HG03135 (cell line): ENCODE data around the gene CHMP3.
"Not testable (repeated sequence)": the region's sequence is repeated elsewhere in the genome, so short reads cannot be mapped to it uniquely, and the experiment has no call there.

Experiments
- ATAC-seq: cut with Tn5 transposase; IDR thresholded peaks from one replicate; pipeline ENCODE4 v1.9.1; 2021; ENCODE audit warnings: mild to moderate bottlenecking, moderate library complexity; ENCODE audit not compliant: unreplicated experiment

Gene CHMP3

DNA sequence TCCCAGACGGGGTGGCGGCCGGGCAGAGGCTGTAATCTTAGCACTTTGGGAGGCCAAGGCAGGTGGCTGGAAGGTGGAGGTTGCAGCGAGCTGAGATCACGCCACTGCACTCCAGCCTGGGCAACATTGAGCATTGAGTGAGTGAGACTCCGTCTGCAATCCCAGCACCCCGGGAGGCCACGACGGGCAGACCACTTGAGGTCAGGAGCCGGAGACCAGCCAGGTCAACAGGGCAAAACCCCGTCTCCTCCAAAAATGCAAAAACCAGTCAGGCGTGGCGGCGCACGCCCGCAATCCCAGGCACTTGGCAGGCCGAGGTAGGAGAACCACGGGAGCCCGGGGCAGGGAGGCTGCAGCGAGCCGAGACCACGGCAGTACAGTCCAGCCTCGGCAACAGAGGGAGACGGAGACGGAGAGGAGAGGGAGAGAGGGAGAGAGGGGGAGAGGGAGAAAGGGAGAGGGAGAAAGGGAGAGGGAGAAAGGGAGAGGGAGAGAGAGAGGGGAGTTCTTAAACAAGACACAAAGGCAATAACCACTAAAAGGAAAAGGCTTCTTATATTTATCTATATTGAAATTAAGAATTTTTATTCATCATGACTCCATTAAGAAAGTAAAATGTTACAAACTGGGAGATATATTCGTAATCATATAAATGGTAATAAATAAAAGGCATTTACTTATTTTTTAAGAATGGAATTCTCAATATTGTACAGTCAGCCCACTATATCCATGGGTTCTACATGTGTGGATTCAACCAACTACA, 13.1 kb downstream of the CHMP3 start:
- ATAC-seq: not testable (repeated sequence)

DNA sequence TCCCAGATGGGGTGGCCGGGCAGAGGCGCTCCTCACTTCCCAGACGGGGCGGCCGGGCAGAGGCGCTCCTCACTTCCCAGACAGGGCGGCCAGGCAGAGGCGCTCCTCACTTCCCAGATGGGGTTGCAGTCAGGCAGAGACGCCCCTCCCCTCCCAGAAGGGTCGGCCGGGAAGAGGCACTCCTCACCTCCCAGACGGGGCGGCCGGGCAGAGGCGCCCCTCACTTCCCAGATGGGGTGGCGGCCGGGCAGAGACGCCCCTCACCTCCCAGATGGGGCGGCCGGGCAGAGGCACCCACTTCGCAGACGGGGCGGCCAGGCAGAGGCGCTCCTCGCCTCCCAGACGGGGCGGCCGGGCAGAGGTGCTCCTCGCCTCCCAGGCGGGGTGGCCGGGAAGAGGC, 13.8 kb downstream of the CHMP3 start:
- ATAC-seq: not testable (repeated sequence)

DNA sequence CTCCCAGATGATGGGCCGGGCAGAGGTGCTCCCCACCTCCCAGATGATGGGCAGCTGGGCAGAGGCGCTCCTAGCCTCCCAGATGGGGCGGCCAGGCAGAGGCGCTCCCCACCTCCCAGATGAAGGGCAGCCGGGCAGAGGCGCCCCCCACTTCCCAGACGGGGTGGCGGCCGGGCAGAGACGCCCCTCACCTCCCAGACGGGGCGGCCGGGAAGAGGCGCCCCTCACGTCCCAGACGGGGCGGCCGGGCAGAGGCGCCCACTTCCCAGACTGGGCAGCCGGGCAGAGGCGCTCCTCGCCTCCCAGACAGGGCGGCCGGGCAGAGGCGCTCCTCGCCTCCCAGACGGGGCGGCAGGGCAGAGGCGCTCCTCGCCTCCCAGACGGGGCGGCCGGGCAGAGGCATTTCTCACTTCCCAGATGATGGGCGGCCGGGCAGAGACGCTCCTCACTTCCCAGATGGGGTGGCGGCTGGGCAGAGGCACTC, 14.3 kb downstream of the CHMP3 start:
- not testable (repeated sequence) for ATAC-seq

DNA sequence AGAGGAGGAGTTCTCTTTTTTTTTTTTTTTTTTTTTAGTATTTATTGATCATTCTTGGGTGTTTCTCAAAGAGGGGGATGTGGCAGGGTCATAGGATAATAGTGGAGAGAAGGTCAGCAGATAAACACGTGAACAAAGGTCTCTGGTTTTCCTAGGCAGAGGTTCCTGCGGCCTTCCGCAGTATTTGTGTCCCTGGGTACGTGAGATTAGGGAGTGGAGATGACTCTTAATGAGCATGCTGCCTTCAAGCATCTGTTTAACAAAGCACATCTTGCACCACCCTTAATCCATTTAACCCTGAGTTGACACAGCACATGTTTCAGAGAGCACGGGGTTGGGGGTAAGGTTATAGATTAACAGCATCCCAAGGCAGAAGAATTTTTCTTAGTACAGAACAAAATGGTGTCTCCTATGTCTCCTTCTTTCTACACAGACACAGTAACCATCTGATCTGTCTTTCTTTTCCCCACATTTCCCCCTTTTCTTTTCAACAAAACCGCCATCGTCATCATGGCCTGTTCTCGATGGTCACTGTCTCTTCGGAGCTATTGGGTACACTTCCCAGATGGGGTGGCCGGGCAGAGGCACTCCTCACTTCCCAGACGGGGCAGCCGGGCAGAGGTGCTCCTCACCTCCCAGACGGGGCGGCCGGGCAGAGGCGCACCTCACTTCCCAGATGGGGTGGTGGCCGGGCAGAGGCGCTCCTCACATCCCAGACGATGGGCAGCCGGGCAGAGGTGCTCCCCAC, 14.9 kb downstream of the CHMP3 start:
- ATAC-seq: not testable (repeated sequence)

DNA sequence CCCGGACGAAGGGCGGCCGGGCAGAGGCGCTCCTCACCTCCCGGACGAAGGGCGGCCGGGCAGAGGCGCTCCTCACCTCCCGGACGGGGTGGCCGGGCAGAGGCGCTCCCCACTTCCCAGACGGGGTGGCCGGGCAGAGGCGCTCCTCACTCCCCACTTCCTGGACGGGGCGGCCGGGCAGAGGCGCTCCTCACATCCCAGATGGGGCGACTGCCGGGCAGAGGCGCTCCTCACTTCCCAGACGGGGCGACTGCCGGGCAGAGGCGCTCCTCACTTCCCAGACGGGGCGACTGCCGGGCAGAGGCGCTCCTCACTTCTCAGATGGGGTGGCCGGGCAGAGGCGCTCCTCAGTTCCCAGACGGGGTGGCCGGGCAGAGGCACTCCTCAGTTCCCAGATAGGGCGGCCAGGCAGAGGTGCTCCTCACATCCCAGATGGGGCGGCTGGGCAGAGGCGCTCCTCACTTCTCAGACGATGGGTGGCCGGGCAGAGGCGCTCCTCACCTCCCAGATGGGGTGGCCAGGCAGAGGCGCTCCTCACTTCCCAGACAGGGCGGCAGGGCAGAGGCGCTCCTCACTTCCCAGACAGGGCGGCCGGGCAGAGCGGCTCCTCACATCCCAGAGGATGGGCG, 17.8 kb downstream of the CHMP3 start:
- not testable (repeated sequence) for ATAC-seq

DNA sequence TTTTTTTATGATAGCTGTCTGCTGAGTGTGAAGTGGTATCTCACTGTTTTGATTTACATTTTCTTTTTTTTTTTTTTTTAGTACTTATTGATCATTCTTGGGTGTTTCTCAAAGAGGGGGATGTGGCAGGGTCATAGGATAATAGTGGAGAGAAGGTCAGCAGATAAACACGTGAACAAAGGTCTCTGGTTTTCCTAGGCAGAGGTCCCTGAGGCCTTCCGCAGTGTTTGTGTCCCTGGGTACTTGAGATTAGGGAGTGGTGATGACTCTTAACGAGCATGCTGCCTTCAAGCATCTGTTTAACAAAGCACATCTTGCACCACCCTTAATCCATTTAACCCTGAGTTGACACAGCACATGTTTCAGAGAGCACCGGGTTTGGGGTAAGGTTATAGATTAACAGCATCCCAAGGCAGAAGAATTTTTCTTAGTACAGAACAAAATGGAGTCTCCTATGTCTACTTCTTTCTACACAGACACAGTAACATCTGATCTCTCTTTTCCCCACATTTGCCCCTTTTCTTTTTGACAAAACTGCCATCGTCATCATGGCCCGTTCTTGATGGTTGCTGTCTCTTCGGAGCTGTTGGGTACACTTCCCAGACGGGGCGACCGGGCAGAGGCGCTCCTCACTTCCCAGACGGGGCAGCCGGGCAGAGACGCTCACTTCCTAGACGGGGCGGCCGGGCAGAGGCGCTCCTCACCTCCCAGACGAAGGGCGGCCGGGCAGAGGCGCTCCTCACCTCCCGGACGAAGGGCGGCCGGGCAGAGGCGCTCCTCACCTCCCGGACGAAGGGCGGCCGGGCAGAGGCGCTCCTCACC, 18.8 kb downstream of the CHMP3 start:
- not testable (repeated sequence) for ATAC-seq

DNA sequence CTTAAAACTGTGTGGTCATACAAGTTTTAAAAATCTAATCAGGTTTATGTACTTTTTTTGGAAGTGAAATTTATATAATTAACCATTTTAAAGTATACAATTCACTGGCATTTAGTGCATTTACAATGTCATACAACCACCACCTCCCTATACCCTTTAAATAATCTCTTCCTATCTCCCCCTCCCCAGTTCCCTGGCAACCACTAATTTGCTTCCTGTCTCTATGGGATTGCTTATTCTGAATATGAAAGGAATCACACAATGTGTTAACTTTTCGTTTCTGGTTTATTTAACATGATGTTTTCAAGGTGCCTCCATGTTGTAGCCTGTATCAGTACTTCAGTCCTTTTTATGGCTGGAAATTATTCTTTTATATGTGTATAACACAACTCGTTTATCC, 19.4 kb downstream of the CHMP3 start:
- no peak for ATAC-seq

DNA sequence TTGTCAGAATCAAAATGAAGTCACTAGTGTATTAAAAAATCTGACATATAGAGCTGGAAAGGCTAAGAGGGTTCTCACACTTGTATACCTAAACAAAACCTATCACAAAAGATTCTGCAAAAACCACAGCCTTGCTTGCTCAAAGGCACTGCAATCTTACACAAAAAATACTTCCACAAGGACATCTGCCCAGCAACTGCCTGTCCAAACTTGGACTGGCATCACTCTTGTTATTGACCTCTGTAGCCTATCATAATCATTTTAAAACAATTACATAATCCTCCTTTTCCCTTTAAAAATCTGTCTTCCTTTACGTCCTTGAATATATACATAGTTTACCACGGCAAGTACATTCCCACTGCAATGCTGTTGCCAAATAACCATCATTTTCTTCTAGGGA, 19.9 kb downstream of the CHMP3 start:
- no peak for ATAC-seq

DNA sequence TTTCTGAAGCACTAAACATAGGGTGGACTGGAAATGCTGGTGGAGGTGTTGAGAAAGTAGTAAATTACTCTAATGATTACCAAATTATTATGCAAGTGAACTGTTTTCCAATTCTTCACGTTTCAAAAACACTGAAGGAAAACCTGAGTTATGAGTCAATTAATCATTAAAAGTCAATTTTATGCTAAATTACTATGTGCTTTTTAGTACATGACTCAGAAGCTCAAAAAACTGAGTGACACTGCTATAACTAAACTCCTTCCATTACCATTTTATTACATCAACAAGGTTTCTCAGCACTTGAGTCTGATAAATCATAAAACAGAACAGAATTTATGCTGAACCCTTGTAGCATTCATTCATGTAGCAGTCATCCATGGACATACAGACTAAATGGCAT, 20.4 kb downstream of the CHMP3 start:
- ATAC-seq: no peak

DNA sequence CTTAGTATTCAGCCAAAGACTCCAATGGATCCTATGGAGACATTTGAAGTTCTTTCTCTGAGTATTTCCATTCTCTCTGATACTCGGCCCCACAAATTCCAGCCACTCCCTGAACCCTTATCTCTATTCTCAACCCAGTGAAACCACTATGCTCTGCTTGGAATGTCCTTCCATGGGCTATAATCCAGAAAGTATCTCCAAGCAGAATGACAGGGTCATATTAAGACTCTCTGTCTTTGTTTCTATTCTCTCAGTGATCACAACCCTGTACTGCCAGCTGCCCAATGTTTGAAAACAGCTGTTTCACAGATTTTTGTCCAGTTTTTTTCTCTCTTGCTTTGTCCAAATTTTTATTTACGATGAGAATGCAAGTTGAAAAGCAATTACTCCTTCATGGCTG, 21.9 kb downstream of the CHMP3 start:
- ATAC-seq: no peak

DNA sequence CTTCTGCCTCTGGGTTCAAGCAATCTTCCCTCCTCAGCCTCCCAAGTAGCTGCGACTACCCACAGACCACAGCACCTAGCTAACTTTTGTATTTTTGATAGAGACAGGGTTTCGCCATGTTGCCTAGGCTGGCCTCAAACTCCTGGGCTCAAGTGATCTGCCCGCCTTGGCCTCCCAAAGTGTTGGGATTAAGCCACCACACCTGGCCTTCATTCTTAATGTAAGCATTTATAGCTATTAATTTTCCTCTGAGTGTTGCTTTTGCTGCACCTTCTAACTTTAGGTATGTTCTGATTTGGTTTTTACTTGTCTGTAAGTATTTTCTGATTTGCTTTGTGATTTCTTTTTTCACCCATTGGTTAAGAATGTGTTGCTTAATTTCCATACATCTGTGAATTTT, 29.7 kb downstream of the CHMP3 start:
- no peak for ATAC-seq

DNA sequence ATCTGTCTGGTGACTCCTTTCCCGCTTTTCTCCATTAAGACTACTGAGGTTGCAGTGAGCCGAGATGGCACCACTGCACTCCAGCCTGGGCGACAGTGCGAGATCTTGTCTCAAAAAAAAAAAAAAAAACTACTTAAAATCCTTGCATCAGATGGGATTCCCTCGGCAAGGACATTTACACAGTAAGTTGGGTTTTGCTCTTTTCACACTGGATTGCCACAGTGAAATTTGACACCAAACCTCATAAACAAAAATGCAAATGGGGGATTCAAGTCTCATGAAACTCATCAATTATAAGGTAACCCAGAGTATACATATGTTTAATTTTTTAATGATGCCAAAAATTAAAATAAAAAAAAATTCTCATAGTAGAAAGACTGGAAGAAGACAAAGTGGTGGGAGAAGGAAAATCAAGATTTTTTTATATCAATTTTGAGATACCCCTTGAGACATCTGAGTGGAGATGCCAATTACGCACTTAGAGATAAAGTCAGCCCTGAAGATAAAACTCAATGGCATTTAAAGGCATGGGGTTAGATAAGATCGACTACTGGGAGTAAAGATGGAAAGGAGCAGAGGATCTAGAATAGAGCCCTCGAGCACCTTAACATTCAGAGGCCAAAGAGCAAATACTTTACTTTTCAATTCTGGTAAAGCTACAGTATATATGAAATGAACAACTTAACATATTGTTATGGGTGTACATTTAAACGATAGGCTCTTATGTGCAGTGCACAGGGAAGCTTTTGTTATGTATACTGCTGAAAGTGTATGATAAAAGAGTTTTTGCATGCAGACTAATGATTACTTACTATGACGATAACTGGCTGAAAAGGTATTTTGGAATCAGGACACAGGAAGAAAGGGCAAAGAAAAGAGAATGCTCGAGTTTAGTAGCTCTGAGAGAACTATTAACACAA, 37.6 kb downstream of the CHMP3 start:
- no peak for ATAC-seq

DNA sequence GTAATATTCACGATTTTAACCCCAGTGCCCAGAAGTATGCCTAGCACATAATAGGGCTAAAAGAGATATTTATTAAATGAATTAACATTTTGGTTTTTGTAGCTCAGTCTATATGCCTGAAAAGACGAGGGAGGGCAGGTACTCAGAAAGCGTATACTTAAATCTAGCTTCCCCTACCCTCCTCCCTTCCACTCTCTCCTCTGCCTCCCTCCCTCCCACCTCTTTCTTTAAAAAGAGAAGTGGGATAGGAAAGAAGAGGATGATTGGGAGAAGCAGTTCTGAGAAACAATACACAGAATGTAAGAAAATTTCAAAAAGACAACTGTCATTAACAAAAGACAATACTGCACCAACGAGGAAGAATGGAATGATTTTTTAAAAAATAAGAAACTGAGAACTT, 39.8 kb downstream of the CHMP3 start:
- ATAC-seq: no peak

DNA sequence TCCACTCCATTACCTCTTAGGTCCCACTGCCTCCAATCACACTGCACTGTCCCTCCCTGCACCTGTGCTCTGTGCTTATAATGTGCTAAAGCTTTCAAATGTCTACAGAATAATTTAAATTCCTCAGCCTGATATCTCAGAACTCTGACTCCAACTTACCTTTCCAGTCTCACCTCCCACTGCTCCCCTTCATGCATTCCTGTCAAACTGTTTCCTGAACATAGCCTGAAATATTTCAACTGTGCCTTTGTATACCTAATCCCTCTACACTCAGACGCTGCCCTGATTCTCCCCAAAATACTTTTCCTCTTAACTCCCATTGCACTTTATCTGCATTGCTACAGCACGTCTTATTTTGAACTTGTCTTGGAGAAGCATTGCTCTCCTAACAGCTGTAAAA, 40.5 kb downstream of the CHMP3 start:
- no peak for ATAC-seq

DNA sequence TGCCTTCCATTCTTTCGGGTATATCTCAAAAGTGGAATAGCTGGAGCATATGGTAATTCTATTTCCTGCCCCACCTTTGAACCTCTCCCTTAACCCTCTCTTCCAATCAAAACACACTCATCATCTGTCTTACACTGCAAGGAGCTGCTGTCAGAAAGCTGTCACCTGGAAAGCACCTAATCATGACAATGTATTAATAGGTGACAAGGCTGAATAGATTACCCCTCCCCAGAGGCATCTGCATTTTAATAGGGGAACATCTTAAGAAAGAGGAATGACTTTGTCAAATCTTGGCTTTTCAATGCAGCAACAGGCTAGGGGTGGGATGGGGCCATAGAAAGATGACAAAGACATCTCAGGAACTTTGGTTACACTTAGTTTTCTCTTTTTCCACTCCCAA, 41.3 kb downstream of the CHMP3 start:
- no peak for ATAC-seq

DNA sequence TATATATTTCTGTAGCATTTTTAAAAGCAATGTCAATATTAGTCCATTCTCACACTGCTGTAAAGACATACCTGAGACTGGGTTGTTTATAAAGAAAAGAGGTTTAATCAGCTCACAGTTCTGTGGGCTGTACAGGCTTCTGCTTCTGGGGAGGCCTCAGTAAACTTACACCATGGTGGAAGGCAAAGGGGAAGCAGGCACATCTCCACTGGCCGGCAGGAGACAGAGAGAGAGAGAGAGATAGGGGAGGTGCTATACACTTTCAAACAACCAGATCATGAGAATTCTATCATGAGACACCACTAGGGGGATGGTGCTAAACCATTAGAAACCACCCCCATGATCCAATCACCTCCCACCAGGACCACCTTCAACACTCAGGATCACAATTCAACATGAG, 43.1 kb downstream of the CHMP3 start:
- no peak for ATAC-seq

DNA sequence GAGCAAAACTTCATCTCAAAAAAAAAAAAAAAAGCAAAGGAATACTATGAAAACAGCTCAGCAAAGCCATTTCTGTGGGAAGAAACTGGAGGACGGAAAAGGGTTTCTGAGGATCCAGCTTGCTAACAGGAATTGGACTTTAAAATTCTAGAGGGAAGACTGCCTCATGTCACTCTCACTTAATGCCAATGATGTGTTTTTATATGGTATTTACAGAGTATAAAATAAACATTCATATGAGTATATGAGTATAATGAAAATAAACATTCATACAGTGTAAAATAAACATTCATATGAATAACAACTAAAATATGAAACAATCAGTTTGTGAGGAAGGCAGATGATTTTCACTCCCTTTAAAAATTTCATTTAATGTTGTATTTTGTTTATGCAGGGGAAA, 43.9 kb downstream of the CHMP3 start:
- no peak for ATAC-seq

DNA sequence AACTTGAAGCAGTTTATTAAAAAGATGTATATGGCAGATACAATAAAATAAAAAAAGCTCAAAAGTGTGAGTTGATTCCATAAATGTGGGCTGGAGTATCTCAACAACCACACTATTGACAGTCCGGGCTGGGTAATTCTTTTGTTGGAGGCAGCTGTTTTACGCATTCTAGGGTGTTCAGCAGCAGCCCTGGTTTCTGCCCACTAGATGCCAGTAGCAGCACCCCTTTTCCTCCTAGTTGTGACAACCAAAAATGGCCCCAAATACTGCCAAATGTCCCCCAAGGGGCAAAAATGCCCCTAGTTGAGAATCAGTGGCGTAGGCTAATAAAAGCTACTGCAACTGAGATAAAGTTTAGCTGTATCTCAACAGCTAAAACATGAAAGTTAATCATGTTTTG, 44.8 kb downstream of the CHMP3 start:
- no peak for ATAC-seq

DNA sequence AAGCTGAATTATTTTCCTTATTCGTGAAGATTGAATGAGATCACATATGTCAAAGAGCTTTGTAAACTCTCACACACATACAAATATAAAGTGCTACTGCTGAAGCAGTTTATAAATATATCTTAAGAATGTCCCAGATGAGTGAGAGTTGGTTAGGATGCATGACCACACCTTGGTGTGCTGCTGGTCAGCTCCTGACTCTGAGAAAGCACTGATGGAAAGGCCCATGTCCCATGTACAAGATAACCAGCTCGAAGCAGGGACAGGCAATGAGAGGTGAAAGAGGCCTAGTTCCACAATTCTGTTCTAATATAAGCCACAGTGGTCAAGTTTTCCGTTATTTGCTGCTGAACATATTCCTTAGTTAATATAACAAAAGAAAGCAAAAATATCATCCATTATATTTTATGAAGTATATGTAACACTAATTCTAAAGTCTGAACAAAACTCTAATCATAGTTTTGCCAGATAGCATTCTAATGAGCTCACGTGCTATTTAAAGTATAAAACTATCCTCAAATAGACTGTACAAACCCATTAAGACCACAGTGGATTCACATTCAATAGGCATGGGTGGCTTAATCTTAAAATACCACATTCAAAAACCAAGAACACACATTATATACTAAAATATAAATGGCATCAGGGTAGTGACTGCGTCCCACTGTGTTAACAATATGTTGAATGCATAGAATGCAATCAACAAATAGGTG, 49.1 kb downstream of the CHMP3 start:
- ATAC-seq: no peak
